DOHH2 (cell line): ENCODE measurements around the gene TACR3.

Source experiments
- CTCF ChIP-seq: fragments of 200-600 bp; sonication (generic); IDR thresholded peaks from one replicate; pipeline ENCODE4 v1.5.1; 2014; ENCODE audit warnings: antibody characterized with exemption, mild to moderate bottlenecking, low read depth, low read length; ENCODE audit not compliant: poor library complexity, severe bottlenecking
- EZH2phosphoT487 ChIP-seq: fragments of 200-600 bp; sonication (generic); IDR thresholded peaks from 2 replicates; pipeline ENCODE4 v1.6.1; 2017; ENCODE audit warnings: borderline replicate concordance, mild to moderate bottlenecking, antibody characterized with exemption, low read length, moderate library complexity, mixed read lengths

- TF ChIP-seq CTCF (no peak), EZH2phosphoT487 (no peak)
Observed at GRCh38 chr4:103648541-103648940, 71.2 kb downstream of the TACR3 start.
